Pulmonary artery endothelial cell (primary cell): Measurements from ENCODE around the gene FYN. TPM values are rescaled to one million over a fixed set of nuclear protein-coding genes. Genes with fewer than 3 reads are reported as not detected.
"Not testable (repeated sequence)": the region's sequence is repeated elsewhere in the genome, so short reads cannot be mapped to it uniquely, and the experiment has no call there.

ENCODE experiments used
- DNase-seq: peaks from one replicate; pipeline ENCODE4 v3.0.0-alpha.2; 2011; ENCODE audit warnings: low read depth, low spot score
- total RNA-seq: library from RNA; depleted of rRNA; stranded (reverse); fragments of >200 nt; gene quantifications from 2 replicates; pipeline ENCODE4 v1.2.3, GENCODE V29; 2014

Gene FYN
- total RNA-seq, 1 donor from 2014 or later: 140 TPM

DNA sequence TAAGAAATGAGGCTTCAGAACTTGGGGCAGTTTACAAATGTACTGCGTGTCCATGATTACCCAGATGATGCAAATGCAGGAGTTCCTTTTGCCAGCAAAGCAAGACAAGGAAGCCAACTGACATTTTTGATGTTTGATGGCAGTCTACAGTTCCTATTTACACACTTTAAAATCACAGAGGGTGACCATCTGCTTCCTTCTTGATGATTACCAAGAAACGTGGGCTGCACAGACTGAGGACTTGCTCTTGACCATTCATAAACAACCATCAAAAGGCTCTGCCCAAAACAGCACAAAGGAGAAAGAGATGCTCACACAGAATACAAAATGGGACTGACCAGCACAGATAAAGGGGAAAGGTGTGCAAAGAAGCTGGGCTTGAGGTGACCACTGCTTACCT is 187.7 kb downstream of the FYN start:
- peak; percentile 17 for DNase-seq

DNA sequence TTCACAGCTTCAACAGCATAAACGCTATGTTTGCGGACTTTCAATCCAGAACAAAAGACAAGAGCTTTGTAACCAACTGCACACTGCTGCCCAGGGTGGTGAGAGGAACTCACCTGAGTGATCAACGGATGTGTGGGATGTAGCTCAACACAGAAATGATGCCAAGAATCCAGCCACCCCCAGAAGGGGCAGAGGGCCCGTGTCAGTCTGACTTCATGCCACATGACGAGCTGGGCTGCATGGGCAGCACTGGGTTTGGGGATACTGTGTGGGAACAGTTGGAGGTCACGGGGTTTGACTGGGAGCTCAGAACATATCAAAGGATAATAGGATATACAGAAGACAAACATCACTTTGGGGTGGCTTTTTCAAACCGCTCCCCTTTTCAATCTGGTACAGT is 188.2 kb downstream of the FYN start:
- DNase-seq: no peak

DNA sequence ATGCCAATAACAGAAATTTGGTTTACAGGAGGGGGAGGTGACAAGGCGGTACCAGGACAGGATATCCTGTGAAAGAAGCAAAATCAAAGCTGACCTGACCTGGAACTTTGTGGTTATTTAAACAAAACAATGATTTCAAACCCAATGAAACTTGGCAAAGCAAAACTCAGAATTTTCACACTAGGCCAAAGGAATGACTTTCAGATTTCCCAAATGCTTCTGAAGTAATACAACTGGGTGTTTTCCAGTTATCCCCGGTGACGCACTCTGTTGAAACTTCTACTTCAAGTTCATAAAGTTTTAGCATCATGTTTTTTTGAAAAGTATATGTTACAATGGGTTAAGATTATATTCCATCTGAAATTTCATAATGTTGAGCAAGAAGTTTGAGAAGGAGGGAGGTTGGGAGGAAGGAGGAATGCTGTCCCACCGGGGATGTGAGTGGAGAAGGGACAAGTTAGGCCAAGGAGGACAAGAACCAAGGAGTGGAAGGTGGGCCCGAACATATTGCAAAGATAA is 189.4 kb downstream of the FYN start:
- peak; percentile 84 for DNase-seq

DNA sequence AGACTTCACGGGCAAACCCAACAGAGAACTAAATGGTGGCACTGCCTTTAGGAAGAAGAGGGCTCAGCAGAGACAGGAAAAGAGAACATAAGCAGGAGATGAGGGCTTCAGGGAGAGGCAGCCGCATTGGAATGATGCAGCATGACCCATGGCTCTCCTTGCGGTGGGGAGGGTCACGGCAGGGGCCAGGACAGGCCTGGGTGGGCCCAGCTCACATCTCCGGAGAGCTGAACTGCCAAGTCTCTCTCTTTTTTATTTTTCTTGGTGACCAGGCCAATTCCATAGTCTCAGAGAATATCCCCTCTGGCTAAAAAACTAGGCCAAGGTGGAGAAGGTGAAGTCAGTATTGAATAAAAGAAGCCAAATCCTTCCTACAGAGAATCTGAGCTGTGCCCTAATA is 190.1 kb downstream of the FYN start:
- no peak for DNase-seq

DNA sequence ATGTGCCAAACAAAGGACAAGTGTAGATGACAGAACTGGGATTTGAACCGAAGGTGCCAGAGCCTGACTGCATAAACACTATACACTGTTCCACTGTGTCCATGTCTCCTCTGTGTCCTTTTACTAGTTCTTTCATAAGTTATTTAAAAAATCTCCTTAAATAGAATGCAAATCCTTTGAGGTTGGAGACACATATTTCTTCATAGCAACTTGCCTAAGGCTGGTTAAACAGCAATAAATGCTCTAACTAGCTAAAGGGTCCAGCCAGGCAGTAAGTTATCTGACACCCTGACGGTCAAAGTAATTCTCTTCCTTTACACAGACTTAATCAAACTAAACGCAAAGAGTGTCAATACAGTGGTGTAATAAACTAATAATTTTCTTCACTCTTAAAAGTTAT is 191.4 kb downstream of the FYN start:
- no peak for DNase-seq

DNA sequence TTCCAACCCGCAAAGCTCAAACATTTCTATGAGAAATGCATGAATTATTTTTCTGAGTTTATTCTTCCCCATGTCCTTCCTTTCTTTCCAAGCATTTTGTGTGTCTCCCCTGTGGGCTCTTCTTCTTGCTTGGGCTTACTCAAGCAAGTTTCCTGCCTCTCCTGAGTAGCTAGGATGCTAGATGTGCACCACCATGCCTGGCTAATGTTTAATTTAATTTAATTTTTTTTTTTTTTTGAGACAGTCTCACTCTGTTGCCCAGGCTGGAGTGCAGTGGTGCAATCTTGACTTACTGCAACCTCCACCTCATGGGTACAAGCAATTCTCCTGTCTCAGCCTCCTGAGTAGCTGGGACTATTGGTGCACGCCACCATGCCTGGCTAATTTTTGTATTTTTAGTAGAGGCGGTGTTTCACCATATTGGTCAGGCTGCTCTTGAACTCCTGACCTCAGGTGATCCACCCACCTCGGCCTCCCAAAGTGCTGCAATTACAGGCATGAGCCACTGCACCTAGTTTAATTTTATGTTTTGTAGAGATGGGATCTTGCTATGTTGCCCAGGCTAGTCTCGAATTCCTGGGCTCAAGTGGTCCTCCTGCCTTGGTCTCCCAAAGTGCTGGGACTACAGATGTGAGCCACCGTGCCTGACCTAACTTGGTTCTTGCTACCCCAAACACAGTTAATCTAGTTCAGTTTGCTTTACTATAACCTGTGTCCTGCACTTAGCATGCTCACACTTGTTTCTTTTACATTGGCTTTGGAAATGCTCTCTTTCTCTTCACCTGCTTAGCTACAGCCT is 192.2 kb downstream of the FYN start:
- DNase-seq: not testable (repeated sequence)

DNA sequence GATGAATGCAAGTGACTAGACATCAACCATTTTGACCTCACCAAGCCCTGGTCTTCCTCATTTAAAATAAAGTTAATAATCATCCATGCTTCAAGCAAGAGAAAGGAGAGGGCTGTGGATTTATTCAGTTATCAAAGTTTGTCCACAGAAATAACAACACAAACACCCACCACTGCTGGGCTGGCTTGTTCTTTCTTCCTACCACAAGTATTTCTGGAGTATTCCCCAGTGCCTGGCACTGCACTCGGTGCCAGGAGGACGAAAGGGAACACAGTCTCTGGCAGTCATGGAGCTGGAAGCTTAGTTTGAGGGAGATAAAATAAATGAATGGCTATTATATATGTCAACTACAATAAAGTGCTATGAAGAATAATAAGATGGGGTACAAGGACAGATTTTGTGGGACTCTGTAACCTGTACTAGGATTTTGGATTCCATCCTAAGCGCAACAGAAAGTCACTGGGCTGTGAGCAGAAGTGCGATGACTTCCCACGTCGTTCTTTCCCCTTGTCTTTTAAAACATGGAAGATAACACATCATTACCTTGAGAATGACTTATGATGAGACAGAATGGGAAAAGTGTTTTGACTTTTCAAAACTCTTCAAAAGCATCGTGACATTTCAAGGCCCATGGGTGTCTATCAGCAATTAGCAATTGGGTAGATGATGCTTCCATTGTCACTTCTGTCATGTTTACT is 193.1 kb downstream of the FYN start:
- DNase-seq: no peak

DNA sequence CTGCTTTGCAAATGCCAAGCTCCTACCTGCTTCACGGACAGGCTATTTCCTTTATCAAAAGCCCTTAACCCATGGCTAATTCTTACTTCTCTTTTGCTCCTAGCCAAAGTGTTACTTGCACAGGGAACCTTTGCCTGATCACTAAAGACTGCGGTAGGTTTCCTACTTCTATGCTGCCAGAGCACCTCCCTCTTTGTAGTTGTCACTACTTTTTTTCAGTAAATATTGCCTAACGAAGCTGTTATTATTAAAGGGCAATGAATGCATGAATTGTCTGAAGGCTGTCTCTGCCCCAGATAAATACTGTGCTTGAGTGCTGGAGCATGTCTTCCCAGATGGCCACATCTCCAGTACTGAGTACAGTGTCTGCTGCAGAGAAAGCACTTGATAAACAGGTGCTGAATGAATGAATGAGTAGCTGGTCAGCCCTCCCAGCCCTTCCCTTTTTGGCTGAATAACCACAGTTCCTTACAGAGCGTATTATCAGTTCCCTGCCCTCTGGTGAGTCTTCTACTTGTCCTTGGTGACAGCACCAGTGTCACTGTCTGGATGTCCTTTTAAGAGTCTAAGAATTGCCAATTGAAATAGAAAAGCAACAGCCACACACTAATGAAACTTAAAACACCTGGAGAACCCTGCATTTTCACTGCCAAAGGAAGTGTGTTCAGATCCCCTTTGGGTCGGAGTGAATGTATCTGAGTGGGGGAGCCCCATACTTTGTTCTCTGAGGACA is 194.0 kb downstream of the FYN start:
- no peak for DNase-seq

DNA sequence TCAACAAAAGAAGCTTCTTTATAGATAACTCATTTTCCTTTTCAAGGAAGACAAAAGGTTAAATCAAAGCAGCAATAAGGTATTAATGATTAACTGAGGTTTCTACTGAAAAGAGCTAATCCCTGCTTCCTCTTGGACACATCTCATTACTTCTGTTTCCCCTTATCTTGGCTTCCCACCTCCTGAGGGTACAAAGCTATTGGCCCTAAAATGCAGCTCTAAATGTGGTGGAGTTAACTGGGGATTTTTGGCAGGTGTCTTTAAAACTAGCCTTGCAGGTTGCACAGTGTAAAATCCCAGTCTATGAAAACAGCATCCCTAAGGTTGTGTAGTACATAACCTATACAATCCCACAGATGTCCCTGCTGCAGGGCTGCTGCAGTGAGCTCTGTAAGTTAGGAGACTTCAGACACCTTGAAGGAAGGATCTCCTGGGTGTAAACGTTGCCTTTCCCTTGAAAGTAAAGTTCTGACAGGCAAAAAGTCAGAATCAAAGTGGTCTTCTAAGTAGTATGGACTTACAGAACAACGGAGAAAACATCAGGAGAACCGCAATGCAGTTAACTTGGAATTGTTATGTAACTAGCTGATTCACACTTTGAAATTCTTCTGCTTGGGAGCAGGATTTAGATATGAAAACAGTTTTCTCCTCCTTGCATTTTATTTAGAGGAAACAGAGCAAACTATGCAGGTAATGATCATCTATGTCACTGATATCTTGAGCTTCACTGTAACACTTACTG is 195.8 kb downstream of the FYN start:
- no peak for DNase-seq

DNA sequence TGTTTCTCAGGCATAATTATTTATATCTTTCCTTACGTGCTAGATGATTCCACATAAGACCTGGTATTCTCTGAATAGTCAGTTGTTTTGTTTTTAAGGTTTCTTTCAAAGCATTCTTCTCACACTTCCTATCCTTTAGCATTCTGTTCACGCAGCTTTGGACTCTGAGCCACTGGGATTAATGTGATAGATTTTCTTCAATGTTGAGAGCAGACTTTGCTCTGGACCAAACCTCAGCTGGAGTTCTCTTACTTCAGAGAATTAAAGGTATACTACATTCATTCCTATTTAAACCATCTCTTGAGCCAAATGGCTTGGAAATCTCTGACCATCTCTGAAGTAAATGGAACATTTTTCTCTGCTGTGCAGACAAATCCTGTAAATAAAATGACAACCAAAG is 196.9 kb downstream of the FYN start:
- no peak for DNase-seq

DNA sequence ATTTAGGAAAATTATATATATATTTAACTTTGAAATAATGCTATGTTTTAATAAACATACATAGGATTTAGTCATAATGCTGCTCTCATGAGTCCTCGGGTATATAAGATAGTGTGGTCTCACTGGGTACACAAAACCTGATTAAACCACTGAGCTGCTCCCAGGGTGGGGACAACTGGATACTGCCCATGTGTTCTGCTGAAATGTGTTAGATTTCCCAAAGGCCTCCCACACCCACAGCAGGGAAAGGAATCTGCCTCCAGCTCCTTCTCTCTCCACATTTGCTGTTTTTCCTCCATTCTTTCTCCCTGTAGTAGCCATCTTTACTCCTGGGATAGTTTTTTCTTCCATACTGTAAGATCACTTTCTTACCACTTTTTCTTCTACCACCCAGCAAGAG is 198.4 kb downstream of the FYN start:
- DNase-seq: no peak

DNA sequence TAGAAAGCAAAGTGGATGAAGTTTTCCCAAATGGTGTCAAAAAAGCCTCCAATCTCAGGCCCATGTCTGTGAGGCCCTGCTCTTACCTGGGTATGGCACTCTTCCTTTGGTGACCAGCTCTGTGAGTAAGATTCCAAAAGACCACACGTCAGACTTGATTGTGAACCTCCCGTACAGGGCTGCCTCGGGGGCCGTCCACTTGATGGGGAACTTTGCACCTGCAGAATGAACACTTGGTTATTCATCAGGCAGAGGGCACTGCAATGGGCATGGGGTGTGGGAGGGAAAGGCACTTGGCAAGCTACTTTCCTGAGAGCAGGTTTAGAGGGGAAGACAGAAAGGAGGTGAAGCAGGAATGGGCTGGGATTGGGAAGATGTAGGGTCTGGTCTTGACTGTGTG is 198.8 kb downstream of the FYN start:
- DNase-seq: no peak

DNA sequence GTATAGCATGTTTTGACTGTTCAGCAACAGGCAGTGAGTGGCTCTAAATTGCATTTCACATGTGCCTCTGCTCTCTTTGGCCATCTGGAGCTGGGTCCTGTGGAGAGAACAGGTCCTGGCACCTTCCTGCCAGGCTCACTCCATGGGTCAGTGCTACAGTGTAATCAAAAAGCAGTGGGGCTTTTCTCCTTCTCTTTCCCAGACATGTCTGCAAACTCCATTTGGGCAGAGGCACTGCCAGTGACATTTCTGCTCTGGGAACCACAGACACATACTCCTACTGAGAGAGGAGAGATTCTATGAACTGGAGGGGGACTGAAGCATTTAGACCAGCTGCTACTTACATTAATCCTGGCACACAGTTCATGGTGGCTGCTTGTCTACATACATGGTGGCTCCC is 199.3 kb downstream of the FYN start:
- no peak for DNase-seq

DNA sequence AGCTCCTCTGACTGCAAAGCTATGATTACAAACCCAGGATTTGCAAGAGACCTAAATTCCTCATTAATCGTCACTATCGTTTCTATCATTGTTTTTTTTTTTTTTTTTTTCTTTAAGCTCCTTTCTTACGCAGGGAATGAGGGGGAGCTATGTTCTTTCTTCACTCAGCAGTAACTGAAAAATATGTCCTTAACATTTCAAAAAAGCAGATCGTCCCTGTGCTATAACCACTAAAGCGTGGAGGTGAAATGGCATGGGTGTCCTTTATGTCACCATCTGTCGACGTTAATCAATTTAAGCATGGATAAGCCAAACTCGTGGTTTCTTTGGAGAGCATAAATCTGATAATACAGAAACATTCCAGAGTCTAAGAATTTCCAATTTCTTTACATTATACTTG is 199.7 kb downstream of the FYN start:
- no peak for DNase-seq

DNA sequence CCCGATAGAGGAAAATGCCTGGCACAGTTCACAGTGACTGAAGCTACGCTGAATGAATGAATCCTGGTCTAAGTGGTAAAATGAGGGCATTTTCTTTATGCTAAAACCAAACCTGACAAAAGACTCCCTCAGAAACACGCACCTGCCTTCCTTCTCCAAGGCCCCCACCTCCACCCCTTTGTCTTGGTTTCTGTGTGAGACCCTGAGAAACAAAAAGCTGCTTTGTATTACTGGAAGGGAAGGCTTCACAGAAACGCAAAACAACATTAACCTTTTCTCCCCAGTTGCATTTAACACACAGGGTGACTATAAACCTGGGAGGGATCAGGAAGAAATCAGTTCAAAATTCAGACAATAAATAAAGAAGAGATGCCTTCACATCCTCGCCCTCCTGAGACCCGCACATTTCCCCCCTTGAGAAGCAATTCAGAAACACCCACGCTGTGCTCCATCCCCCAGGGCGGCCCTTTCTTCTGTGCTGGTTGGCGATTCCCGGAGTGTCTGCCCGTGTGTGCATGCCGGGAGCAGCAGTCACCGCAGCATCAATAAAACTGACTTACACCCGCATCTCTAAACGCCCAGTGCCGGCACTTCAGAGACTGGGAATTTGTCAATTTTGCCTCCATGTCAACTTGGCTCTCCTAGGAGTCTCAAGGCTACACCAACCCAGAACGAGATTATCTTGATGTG is 200.3 kb downstream of the FYN start:
- no peak for DNase-seq

DNA sequence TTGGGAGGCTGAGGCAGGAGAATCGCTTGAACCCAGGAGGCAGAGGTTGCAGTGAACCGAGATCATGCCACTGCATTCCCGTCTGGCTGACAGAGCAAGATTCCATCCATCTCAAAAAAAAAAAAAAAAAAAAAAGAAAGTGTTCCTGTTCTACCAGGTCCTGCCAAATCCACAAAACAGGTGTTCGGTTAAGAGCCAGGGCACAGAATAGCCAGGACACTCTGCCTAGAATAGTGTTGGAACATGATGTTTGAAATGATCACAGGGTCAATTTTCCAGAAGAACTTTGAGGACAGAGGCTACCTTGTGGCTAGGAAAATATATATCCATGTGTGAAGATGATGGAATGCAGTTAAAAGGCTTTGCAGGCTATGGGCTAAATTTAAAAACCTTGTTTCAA is 203.9 kb downstream of the FYN start:
- no peak for DNase-seq

DNA sequence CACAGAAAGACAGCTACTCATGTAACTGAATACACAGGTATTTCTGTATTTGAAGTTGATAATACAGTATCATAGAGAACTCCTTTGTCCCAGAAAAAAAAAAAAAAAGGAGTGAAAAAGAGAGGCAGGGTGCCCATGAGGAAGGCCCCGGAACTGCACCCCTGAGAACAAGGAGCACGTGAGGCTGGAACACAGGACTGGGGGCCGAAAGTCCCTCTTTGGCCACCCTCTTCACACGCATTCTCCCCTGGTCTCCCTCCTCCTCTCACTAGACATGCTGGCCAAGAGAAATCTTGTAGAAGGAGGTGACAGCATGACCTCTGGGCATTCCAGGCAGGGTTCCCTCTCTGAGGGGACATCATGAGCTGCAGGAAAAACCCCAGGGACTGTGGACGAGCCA is 204.8 kb downstream of the FYN start:
- DNase-seq: no peak

DNA sequence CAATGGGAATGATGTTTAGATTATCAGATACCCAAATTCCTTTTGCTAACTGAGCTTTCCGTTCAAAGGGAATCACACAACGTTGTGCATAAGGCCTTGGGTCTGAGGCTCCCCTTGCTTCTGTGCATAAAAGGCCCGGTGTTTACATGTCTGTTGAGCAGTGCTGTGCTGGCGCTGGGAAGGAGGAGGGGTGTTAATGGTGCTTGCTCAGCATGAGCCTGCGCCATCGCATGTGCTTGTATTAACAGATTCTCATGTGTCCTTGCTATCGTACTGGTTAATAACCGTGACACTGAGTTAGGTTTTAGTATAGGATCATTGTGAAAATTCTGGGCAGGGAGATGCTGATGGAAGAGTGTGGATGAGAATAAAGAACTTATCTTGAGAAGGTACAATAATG is 205.3 kb downstream of the FYN start:
- no peak for DNase-seq

DNA sequence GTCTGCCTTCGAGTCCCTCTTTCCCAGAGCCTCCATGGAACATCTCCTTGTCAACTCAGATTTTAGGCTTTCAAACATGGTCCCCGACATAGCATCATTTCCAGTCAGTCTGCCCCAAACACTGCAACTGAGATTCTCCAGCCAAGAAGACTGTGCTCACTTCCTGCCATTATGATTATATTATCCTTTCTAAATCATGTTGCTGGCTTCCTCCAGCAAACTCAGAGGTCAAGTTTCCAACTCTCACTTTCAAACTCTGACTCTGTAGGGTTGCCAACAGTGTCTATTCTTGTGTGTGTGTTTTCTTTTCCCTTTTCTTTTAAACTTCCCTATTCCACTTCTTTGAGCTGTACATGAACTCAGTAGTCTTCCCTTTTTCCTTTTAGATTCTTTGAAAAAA is 206.4 kb downstream of the FYN start:
- DNase-seq: peak; percentile 58

DNA sequence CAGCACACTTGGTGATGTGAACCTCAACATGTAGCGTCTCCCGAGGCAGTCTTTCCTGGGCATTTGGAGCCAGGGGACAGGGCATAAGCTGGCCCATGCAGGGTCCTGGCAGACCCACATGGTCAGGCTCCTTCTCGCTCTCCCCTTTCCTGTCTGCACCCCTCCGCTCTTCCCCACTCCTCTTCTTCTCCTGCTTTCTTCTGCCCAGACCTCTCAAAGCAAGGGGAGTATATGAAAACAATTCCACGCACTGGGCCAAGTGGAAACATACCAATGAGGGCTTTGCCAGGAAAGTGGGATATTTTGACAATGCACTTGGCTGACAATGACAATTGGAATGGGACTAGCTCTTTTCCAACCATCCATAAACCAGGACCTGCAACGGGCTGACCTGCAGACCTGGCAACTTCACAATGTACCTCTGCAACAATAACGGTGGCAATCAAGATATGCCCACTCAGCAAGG is 208.7 kb downstream of the FYN start:
- DNase-seq: no peak
